ENCODE measurements around the gene RBM4B.

Gene RBM4B

DNA sequence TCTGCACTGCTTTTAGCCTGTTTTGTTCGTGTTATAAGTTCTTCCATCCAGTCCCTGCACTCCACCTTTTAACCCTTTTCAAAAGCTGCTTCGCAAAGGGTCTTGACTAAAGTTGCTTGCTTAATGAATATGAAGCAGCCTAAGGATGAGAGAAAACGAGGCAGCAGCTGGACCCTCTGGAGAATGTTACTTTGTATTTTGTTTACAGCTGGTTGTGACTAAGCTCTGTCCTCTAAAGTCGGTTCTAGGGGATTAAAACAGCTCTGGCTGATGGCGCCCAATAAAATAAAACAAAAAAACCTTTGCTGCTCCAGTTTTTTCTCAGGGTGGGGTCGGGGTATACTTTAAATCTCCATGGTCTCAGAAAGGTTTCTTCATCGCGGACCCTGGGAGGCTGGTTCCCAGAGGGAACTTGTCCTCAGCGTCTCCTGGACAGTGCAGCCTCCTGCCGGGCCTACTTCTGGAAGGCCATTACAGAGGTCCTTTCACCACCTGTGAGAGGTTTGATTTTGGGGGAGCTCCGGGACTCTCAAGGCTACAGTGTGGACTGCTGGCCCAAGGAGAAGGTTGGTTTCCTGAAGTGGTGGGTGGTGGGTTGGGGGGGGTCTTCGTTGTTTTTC is 40.0 kb downstream of the RBM4B start:
- Histone ChIP-seq H3K4me2 (peak overlapping the region; percentile 77), H3K27me3 (no peaks in the 10 kb centered on the region), H3K9ac (peak overlapping the region; percentile 44), H3K27ac (peak overlapping the region; percentile 75), H3K36me3 (peaks cover 71% of the 10 kb centered on the region), H3K9me3 (no peaks in the 10 kb centered on the region), H3K4me1 (peaks cover 42% of the 10 kb centered on the region), H3K4me3 (peak overlapping the region; percentile 83), H4K20me1 (peaks cover 93% of the 10 kb centered on the region)
- no peak for TF ChIP-seq Cebpa-rat (IDR thresholded peaks at IDR 0.05)

DNA sequence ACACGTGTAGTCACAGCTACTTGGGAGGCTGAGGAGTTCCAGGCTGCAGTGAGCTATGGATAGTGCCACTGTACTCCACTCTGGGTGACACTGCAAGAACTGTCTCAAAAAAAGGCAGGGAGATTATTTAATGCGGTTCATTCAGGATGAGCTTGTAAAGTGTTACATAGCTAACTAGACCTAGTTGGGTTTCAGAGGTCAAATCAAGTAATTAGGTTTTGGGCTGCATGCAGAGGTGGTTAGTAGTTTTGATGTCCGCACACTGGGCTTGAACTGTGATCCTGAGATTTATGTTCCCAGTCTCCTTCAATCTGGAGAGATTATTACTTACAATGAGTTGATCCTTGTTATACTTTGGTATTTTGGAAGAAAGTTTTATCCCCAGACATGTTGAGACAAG is 41.3 kb downstream of the RBM4B start:
- Histone ChIP-seq H4K20me1 (peaks cover 93% of the 10 kb centered on the region), H3K27ac (no peak overlapping the region)

DNA sequence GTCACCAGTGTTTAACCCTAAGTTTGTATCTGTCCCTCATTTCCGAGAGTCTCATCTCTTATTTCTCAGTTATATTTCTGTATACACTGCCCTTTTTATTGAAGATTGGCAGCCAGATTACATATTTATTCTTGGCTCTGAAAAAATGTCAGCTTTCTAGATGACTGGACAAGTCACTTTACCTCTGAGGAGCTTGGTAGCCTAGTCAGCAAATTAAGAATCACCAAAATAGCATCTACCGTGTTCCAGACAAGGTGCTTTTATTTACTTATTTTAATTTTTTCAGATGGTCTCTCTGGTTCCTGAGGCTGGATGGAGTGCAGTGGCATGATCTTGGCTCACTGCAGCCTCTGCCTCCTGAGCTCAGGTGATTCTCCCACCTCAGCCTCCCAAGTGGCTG is 44.7 kb downstream of the RBM4B start:
- Histone ChIP-seq H4K20me1 (peaks cover 100% of the 10 kb centered on the region), H3K27ac (no peak overlapping the region), H3K9ac (no peak overlapping the region), H3K36me3 (peaks cover 85% of the 10 kb centered on the region), H3K4me3 (no peak overlapping the region), H3K9me3 (no peaks in the 10 kb centered on the region), H3K4me2 (no peak overlapping the region), H3K27me3 (no peaks in the 10 kb centered on the region), H3K4me1 (peaks cover 7% of the 10 kb centered on the region)
- TF ChIP-seq Cebpa-rat (IDR thresholded peaks at IDR 0.05) = no peak

More for the DNA sequence above, 41.3 kb downstream of the RBM4B start:
- Histone ChIP-seq H3K4me1 (peaks cover 29% of the 10 kb centered on the region), H3K36me3 (peaks cover 71% of the 10 kb centered on the region), H3K9me3 (no peaks in the 10 kb centered on the region), H3K4me2 (no peak overlapping the region), H3K27me3 (no peaks in the 10 kb centered on the region), H3K4me3 (no peak overlapping the region), H3K9ac (no peak overlapping the region)
- TF ChIP-seq Cebpa-rat (IDR thresholded peaks at IDR 0.05) = no peak

DNA sequence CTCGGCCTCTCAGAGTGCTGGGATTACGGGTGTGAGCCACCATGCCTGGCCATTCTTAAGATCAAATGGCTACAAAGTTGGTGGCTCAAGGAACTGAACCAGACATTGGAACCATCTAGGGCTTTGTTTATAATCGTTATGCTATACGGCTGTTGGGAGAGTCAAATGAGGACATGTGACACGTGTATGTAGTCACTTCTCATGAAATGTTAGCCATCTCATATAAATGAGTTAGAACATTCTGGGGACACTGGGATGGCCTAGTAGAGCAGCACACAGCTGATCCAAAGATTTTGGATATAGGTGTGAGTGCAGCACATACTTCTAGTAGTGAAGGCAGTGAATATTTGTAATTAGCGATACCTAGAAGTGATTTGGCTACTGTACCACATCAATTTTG is 45.8 kb downstream of the RBM4B start:
- Histone ChIP-seq H4K20me1 (peaks cover 100% of the 10 kb centered on the region), H3K9ac (no peak overlapping the region), H3K27ac (no peak overlapping the region), H3K27me3 (no peaks in the 10 kb centered on the region), H3K9me3 (no peaks in the 10 kb centered on the region), H3K36me3 (peaks cover 95% of the 10 kb centered on the region), H3K4me3 (no peak overlapping the region), H3K4me2 (no peak overlapping the region), H3K4me1 (no peaks in the 10 kb centered on the region)
- TF ChIP-seq Cebpa-rat (IDR thresholded peaks at IDR 0.05) = no peak

DNA sequence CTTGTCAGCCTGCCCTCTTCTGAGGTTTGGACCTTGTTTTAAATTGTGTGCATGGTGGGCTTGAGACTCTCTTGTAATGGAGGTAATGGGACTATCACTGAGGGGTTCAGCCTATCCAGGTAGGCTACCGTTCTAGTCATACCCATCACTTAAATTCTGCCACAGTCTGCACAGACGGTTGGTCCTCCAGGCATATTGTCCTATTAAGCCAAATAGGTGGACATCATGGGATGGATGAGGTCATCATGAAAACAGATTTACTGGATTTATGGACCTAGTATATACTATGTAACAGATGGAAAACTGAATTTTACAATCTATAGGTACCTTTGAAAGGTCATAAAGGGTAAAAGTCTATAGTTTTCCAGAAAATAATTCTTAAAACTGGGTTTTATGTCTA is 48.3 kb downstream of the RBM4B start:
- no peak overlapping the region for H3K27ac ChIP-seq
- H3K4me1 ChIP-seq = peaks cover 4% of the 10 kb centered on the region
- H4K20me1 ChIP-seq = peaks cover 100% of the 10 kb centered on the region
- H3K4me3 ChIP-seq = no peak overlapping the region
- H3K4me2 ChIP-seq = no peak overlapping the region
- no peaks in the 10 kb centered on the region for H3K27me3 ChIP-seq
- H3K9ac ChIP-seq = no peak overlapping the region
- no peaks in the 10 kb centered on the region for H3K9me3 ChIP-seq
- peaks cover 100% of the 10 kb centered on the region for H3K36me3 ChIP-seq
- TF ChIP-seq Cebpa-rat (IDR thresholded peaks at IDR 0.05) = no peak

DNA sequence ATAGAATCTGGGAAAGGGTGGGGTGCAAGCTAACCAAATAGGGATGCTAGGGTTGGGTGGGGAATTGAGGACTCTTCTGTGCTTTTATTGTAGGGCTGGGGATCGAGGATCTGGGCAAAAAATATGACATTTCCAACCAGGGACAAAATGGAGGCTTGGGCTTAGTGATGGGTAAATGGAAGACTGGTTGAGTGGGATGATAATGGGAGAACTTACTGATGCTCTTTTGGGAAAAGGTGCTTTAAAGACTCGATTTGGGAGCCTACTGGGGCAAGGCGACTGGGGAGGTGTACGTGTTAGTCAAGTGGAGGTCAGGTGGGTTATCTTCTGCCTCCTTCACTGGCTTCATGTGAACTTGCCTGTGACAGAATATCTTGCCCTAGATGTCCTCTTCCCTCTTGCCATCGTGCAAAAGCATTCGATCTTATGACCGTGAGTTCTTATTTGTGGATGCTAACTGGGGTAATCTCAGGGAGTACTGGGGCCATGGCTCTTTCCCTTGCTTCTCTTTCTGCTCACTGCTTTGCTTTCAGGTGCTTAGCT is 49.6 kb downstream of the RBM4B start:
- no peaks in the 10 kb centered on the region for H3K9me3 ChIP-seq
- H3K36me3 ChIP-seq = peaks cover 100% of the 10 kb centered on the region
- H3K27me3 ChIP-seq = no peaks in the 10 kb centered on the region
- no peak overlapping the region for H3K4me3 ChIP-seq
- H3K9ac ChIP-seq = no peak overlapping the region
- H3K27ac ChIP-seq = no peak overlapping the region
- TF ChIP-seq Cebpa-rat (IDR thresholded peaks at IDR 0.05) = no peak
- H4K20me1 ChIP-seq = peaks cover 100% of the 10 kb centered on the region
- H3K4me2 ChIP-seq = no peak overlapping the region
- H3K4me1 ChIP-seq = peaks cover 16% of the 10 kb centered on the region

DNA sequence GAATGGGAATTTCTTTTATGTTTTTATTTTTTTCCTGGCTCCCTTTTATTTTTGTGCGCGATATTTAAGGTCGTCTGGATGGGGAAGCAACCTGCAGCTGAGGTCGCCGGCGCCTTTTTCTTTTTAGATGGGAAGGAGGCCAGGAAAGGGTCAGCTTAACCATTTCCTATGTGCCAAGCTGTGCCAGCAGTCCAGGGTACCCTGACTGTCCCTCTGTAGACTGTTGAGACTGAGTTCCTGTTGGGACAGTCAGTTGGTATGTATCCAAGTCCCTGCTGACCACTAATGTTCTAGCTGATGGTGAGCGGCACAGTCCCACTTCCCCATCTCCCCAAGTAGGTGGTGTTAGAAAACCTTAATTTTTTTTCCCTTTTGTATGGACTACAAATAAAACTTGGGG is 50.8 kb downstream of the RBM4B start:
- H4K20me1 ChIP-seq = peaks cover 100% of the 10 kb centered on the region
- H3K27ac ChIP-seq = no peak overlapping the region
- no peak overlapping the region for H3K9ac ChIP-seq
- no peaks in the 10 kb centered on the region for H3K9me3 ChIP-seq
- TF ChIP-seq Cebpa-rat (IDR thresholded peaks at IDR 0.05) = no peak
- peaks cover 100% of the 10 kb centered on the region for H3K36me3 ChIP-seq
- no peaks in the 10 kb centered on the region for H3K27me3 ChIP-seq
- peaks cover 28% of the 10 kb centered on the region for H3K4me1 ChIP-seq
- H3K4me3 ChIP-seq = no peak overlapping the region
- H3K4me2 ChIP-seq = no peak overlapping the region

DNA sequence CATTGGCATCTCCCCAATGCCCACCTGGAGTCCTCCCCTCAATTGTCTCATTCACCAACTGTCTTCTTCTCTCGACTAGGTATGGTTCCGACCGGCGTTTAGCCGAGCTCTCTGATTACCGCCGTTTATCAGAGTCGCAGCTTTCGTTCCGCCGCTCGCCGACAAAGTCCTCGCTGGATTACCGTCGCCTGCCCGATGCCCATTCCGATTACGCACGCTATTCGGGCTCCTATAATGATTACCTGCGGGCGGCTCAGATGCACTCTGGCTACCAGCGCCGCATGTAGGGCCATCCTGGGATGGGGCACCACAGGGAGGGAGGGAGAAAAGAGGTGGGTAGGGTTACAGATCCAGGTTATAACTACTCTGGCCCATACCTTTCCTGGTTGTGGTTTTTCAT is 51.3 kb downstream of the RBM4B start:
- peaks cover 100% of the 10 kb centered on the region for H3K36me3 ChIP-seq
- no peak for TF ChIP-seq Cebpa-rat (IDR thresholded peaks at IDR 0.05)

DNA sequence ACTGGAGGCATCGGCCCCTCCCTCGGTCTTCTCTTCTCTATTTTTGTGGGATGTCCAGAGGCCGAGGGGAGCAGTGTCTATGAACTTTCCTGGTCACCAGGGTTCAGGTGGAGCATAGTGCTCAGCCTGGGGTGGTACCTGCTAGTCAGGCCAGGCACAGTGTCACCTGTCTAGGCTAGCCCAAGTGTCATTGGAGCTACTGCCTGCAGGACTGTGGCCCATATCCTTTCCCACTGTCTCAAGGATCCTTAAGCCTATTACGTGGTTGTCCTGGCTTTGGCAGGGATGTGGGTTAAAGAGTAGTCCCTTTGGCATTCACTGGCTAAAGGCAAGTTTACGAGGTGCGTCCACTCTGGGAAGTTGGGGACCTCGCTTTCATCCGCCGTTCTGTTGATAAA is 51.9 kb downstream of the RBM4B start:
- H3K9ac ChIP-seq = no peak overlapping the region
- no peak overlapping the region for H3K4me3 ChIP-seq
- no peak for TF ChIP-seq Cebpa-rat (IDR thresholded peaks at IDR 0.05)
- no peak overlapping the region for H3K4me2 ChIP-seq
- peaks cover 100% of the 10 kb centered on the region for H4K20me1 ChIP-seq
- no peak overlapping the region for H3K27ac ChIP-seq
- peaks cover 40% of the 10 kb centered on the region for H3K4me1 ChIP-seq
- no peaks in the 10 kb centered on the region for H3K9me3 ChIP-seq
- H3K36me3 ChIP-seq = peaks cover 100% of the 10 kb centered on the region
- H3K27me3 ChIP-seq = no peaks in the 10 kb centered on the region

More for the DNA sequence above, 51.3 kb downstream of the RBM4B start:
- no peak overlapping the region for H3K4me3 ChIP-seq
- H3K27ac ChIP-seq = no peak overlapping the region
- H3K9ac ChIP-seq = no peak overlapping the region
- H3K27me3 ChIP-seq = no peaks in the 10 kb centered on the region
- H4K20me1 ChIP-seq = peaks cover 100% of the 10 kb centered on the region
- H3K4me2 ChIP-seq = no peak overlapping the region
- H3K9me3 ChIP-seq = no peaks in the 10 kb centered on the region
- peaks cover 33% of the 10 kb centered on the region for H3K4me1 ChIP-seq

DNA sequence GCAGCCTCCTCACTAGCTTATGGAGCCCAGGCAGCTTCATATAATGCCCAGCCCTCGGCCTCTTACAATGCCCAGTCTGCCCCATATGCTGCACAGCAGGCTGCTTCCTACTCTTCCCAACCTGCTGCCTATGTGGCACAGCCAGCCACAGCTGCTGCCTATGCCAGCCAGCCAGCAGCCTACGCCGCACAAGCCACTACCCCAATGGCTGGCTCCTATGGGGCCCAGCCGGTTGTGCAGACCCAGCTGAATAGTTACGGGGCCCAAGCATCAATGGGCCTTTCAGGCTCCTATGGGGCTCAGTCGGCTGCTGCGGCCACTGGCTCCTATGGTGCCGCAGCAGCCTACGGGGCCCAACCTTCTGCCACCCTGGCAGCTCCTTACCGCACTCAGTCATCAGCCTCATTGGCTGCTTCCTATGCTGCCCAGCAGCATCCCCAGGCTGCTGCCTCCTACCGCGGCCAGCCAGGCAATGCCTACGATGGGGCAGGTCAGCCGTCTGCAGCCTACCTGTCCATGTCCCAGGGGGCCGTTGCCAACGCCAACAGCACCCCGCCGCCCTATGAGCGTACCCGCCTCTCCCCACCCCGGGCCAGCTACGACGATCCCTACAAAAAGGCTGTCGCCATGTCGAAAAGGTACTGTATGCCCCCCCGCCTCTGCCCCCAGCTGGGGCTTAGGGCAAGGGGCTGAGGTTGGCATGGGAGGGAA is 52.5 kb downstream of the RBM4B start:
- no peak overlapping the region for H3K9ac ChIP-seq
- peaks cover 100% of the 10 kb centered on the region for H3K36me3 ChIP-seq
- peaks cover 100% of the 10 kb centered on the region for H4K20me1 ChIP-seq
- no peaks in the 10 kb centered on the region for H3K27me3 ChIP-seq
- H3K9me3 ChIP-seq = no peaks in the 10 kb centered on the region
- peaks cover 45% of the 10 kb centered on the region for H3K4me1 ChIP-seq
- no peak overlapping the region for H3K27ac ChIP-seq
- H3K4me2 ChIP-seq = peak overlapping the region; percentile 3; the same call in 1 of the 2 replicates
- no peak overlapping the region for H3K4me3 ChIP-seq
- no peak for TF ChIP-seq Cebpa-rat (IDR thresholded peaks at IDR 0.05)
